Stimulated activated CD4-positive, alpha-beta T cell treated with anti-CD3 and anti-CD28 coated beads, Interleukin-2, amount 100 ng/mL, for 24 hours (primary cell): ENCODE results near the gene NMT2.

Experiments used
- DNase-seq, 2 donors: peaks; one replicate each; pipeline ENCODE4 v3.0.0-alpha.2; 2020

The NMT2 gene

GRCh38 chr10:15140698-15141097, 27.8 kb downstream of the NMT2 start:
- DNase-seq = no peak

- no peak for DNase-seq
Measured at GRCh38 chr10:15137636-15138035, 30.9 kb downstream of the NMT2 start.

GRCh38 chr10:15137036-15137359, 31.5 kb downstream of the NMT2 start:
- no peak for DNase-seq

- DNase-seq = no peak
Measured at GRCh38 chr10:15136129-15137035, 32.1 kb downstream of the NMT2 start.

- no peak for DNase-seq
Measured at GRCh38 chr10:15131330-15131729, 37.2 kb downstream of the NMT2 start.

- no peak for DNase-seq
Measured at GRCh38 chr10:15124908-15125307, 43.6 kb downstream of the NMT2 start.

- no peak for DNase-seq
Measured at GRCh38 chr10:15124190-15124589, 44.3 kb downstream of the NMT2 start.

- no peak for DNase-seq
Measured at GRCh38 chr10:15123749-15124184, 44.7 kb downstream of the NMT2 start.

GRCh38 chr10:15122477-15123030, 45.9 kb downstream of the NMT2 start:
- no peak for DNase-seq

- no peak for DNase-seq
Measured at GRCh38 chr10:15121707-15122106, 46.8 kb downstream of the NMT2 start.

- DNase-seq = no peak
Measured at GRCh38 chr10:15120523-15120922, 48.0 kb downstream of the NMT2 start.

GRCh38 chr10:15118615-15119014, 49.9 kb downstream of the NMT2 start:
- no peak for DNase-seq

- DNase-seq = no peak
Measured at GRCh38 chr10:15116225-15116624, 52.3 kb downstream of the NMT2 start.

GRCh38 chr10:15113766-15114165, 54.7 kb downstream of the NMT2 start:
- no peak for DNase-seq

- DNase-seq = no peak
Measured at GRCh38 chr10:15112657-15113056, 55.8 kb downstream of the NMT2 start.

GRCh38 chr10:15106352-15107013, 62.0 kb downstream of the NMT2 start:
- peak; percentile 75 to 77 for DNase-seq

- DNase-seq = no peak
Measured at GRCh38 chr10:15103513-15103912, 65.0 kb downstream of the NMT2 start.

GRCh38 chr10:15099886-15100285, 68.6 kb downstream of the NMT2 start:
- DNase-seq = no peak

GRCh38 chr10:15097011-15097812, 71.3 kb downstream of the NMT2 start, which contains the start of gene RPP38:
Gene RPP38 (plus strand): TSS chr10:15097355. CDS start chr10:15103315, 5,960 bp downstream.
- peak; percentile 96 to 98 for DNase-seq

GRCh38 chr10:15096661-15097010, 71.9 kb downstream of the NMT2 start:
- no peak for DNase-seq

GRCh38 chr10:15092855-15093408, 75.6 kb downstream of the NMT2 start:
- DNase-seq = no peak

- no peak for DNase-seq
Measured at GRCh38 chr10:15091418-15091817, 77.1 kb downstream of the NMT2 start.
